Activated CD8-positive, alpha-beta memory T cell treated with anti-CD3 and anti-CD28 coated beads, Interleukin-2, amount 10 ng/mL, durations not matched to agents 7 days and 5 days (primary cell): ENCODE results near the gene MRPS24. TPM values are rescaled to one million over a fixed set of nuclear protein-coding genes. Genes with fewer than 3 reads are reported as not detected.
"Not testable (repeated sequence)": the region's sequence is repeated elsewhere in the genome, so short reads cannot be mapped to it uniquely, and the experiment has no call there.

Source experiments
- ATAC-seq: fragments of 150-1000 bp; cut with Tn5 transposase; one replicate; pipeline ENCODE4 v1.10.0; 2021; ENCODE audit warnings: moderate library complexity
- CTCF ChIA-PET: fragments of 350-600 bp; sonication (Branson Sonifier 250); formaldehyde crosslinking; loops from one replicate; lab custom pipeline; 2021; ENCODE audit warnings: antibody characterized with exemption; lab: Charles Lee
- DNase-seq: peaks from one replicate; pipeline ENCODE4 v3.0.0-alpha.2; 2020
- H3K27ac Mint-ChIP-seq: one replicate; pipeline ENCODE4 v1.8.0; 2021; ENCODE audit warnings: mild to moderate bottlenecking, mixed read lengths
- H3K27me3 Mint-ChIP-seq: one replicate; pipeline ENCODE4 v1.8.0; 2021; ENCODE audit warnings: mixed read lengths
- H3K36me3 Mint-ChIP-seq: one replicate; pipeline ENCODE4 v1.8.0; 2021; ENCODE audit warnings: mild to moderate bottlenecking, mixed read lengths
- H3K4me1 Mint-ChIP-seq: one replicate; pipeline ENCODE4 v1.8.0; 2021; ENCODE audit warnings: mixed read lengths
- H3K4me3 Mint-ChIP-seq: one replicate; pipeline ENCODE4 v1.8.0; 2021; ENCODE audit warnings: mild to moderate bottlenecking, moderate library complexity, mixed read lengths
- H3K9me3 Mint-ChIP-seq: one replicate; pipeline ENCODE4 v1.8.0; 2022; ENCODE audit warnings: low read depth, mixed read lengths
- total RNA-seq, 2 experiments: library from RNA; stranded (reverse); gene quantifications; one replicate each; pipeline ENCODE4 v1.2.3, GENCODE V29; 2021

MRPS24 gene
- total RNA-seq, 2 experiments from 2014 or later, result 75.3 to 96.2 TPM

DNA sequence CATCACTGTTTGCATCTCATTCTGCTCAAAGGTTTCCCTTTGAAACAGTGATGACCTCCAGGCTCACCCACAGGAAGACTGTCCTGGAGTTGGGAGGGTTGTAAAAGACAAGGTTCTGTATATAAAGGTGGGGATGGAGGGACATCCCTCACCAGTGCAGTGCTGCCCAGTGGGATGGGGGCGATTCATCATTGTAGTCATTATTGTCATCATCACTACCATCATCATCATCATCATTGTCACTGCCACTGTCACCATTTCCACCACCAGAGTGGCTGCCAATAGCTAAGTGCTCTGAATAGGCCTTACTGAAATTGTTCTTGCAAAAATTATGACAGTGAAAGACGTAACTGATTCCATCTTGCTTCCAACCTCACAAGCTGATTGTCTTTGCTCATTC, 24.7 kb downstream of the MRPS24 start:
- Mint-ChIP-seq H3K9me3 (no peaks in the 10 kb centered on the region), H3K36me3 (no peaks in the 10 kb centered on the region), H3K27ac (no peak overlapping the region), H3K4me3 (no peak overlapping the region), H3K27me3 (peaks cover 8% of the 10 kb centered on the region), H3K4me1 (no peaks in the 10 kb centered on the region)
- CTCF ChIA-PET, result interaction anchor here (1.0 to 2.0 kb wide), 3 partner anchors 42 to 262 kb away, joined by 3 to 4 read pairs (median 3); partner anchors contain the start of gene STK17A
- no peak for DNase-seq
- ATAC-seq, result no peak

DNA sequence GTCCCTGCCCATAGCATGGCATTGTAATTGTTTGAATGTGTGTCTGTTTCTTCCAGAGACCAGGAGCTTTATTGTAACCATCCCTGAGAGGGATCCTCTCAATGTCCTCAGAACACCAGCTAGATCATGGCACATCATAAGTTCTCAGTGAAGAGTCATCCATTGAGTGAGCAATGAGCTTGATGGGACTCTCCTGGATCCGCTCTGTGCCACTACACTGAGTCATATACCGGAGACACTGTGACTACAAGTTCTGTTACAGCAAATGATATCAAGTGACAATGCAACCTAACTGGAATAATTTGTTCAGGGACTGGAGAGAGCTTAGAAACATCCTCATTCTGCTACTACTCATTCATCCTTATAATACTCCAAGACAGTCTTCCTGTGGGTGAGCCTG, 25.1 kb downstream of the MRPS24 start:
- H3K4me1 Mint-ChIP-seq, result no peaks in the 10 kb centered on the region
- no peak for DNase-seq
- H3K9me3 Mint-ChIP-seq, result no peaks in the 10 kb centered on the region
- H3K27ac Mint-ChIP-seq, result no peak overlapping the region
- H3K27me3 Mint-ChIP-seq, result peaks cover 8% of the 10 kb centered on the region
- no peaks in the 10 kb centered on the region for H3K36me3 Mint-ChIP-seq
- H3K4me3 Mint-ChIP-seq, result no peak overlapping the region
- no peak for ATAC-seq
- CTCF ChIA-PET, result interaction anchor here (1.0 to 2.0 kb wide), 3 partner anchors 41 to 262 kb away, joined by 3 to 4 read pairs (median 3); partner anchors contain the start of gene STK17A

DNA sequence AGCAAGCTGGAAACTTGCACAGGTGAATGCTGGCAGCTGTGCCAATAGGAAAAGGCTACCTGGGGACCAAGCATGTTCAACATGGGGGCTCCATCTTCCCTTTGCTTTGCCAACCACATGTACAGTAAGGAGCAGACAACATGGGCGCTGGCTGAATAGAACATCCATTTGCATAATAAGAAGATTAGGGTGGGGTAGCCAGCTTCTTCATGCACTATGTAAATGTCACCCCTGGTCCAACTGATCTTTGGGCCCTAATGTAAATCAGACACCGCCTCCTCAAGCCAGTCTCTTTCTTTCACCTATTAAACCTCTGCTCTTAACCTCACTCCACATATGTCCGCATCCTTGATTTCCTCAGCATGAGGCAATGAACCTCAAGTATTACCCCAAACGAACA, 26.0 kb downstream of the MRPS24 start:
- H3K9me3 Mint-ChIP-seq, result no peaks in the 10 kb centered on the region
- CTCF ChIA-PET, result interaction anchor here (0.6 to 2.0 kb wide), 2 partner anchors 114 to 261 kb away, joined by 4 read pairs; partner anchors contain the start of genes COA1 and STK17A
- H3K27me3 Mint-ChIP-seq, result peaks cover 9% of the 10 kb centered on the region
- H3K4me1 Mint-ChIP-seq, result peaks cover 8% of the 10 kb centered on the region
- no peak overlapping the region for H3K4me3 Mint-ChIP-seq
- no peak for ATAC-seq
- no peak overlapping the region for H3K27ac Mint-ChIP-seq
- H3K36me3 Mint-ChIP-seq, result no peaks in the 10 kb centered on the region
- DNase-seq, result no peak

DNA sequence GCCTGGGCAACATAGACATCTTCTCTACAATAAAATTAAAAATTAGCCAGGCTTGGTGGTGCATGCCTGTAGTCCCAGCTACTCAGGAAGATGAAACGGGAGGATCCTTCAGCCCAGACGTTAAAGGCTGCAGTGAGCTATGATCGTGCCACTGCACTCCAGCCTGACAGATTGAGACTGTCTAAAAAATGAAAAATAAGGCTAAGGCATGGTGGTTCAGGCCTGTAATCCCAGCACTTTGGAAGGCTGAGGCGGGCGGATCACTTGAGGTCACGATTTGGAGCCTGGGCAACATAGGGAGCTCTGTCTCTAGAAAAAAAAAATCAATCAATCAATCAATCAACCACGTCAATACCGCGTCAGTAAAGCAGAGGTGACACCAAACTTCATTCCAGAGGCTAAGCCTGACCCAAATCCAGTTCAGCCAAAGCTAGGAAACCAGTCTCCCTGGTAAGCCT, 31.1 kb downstream of the MRPS24 start:
- DNase-seq, result no peak
- no peak overlapping the region for H3K27ac Mint-ChIP-seq
- ATAC-seq, result no peak
- peaks cover 5% of the 10 kb centered on the region for H3K36me3 Mint-ChIP-seq
- CTCF ChIA-PET, result interaction anchor here (0.6 to 7.1 kb wide), 39 partner anchors 8 to 951 kb away, joined by 3 to 140 read pairs (median 4); partner anchors contain the start of genes BLVRA, COA1, MRPL32 and MRPS24
- H3K4me3 Mint-ChIP-seq, result no peak overlapping the region
- no peaks in the 10 kb centered on the region for H3K9me3 Mint-ChIP-seq
- H3K27me3 Mint-ChIP-seq, result peaks cover 20% of the 10 kb centered on the region
- peaks cover 24% of the 10 kb centered on the region for H3K4me1 Mint-ChIP-seq

DNA sequence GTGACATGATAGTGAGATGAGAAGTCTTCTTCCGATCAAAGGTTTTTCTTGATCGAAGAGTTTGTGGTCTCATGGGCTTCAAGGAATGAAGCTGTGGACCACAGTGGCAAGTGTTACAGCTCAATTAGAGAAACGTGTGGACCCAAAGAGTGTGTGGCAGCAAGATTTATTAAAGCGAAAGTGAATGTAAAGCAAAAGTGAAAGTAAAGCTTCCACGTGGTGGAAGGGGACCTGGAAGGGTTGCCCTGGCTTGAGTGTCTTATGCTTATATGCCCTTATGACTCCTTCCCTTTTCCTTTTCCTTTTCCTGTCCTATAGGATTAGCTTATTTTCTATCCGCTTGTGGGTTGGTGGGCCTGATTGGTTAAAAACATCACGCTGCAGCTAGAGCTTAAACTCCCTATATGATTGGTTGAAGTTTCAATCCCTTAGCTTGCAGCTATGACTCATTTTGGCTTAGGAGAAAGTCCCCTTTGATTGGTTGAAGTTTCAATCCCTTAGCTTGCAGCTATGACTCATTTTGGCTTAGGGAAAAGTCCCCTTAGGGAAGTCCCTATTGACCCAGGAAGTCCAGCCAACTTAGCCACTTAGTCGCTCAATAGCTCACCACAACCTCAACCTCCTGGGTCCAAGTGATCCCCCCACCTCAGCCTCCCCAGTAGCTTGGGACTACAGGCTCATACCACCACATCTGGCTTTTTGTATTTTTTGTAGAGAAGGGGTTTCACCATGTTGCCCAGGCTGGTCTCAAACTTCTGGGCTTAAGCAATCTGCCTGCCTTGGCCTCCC, 34.7 kb downstream of the MRPS24 start:
- Mint-ChIP-seq H3K9me3 (peaks cover 7% of the 10 kb centered on the region), H3K27ac (peak overlapping the region; percentile 95), H3K36me3 (peaks cover 19% of the 10 kb centered on the region), H3K4me1 (peaks cover 28% of the 10 kb centered on the region), H3K4me3 (peak overlapping the region; percentile 78), H3K27me3 (peaks cover 13% of the 10 kb centered on the region)
- peak; percentile 76 for ATAC-seq
- CTCF ChIA-PET, result interaction anchor here (0.6 to 7.1 kb wide), 13 partner anchors 75 to 263 kb away, joined by 3 to 140 read pairs (median 4); partner anchors contain the start of genes BLVRA, COA1 and STK17A
- peak; percentile 62 for DNase-seq

DNA sequence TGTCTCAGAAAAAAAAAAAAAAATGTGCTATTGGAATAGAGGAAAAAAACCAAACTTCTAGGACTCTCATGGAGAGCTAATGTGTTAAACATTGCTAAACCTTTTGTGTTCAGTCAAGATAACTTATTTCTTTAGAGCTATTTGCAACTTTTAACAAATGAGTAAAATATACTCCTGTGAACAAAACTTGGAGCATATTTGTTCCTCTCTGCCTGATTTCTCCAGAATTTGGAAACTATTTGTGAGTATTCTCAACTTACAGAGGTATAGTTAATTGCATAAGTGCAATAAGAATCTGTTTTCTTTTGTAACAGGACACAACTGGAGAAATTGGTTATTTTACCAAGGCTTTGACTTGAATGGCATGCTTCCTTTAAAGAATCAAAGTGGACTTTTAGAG, 38.4 kb downstream of the MRPS24 start:
- ATAC-seq, CTCF ChIA-PET, H3K4me3 Mint-ChIP-seq, H3K27ac Mint-ChIP-seq, DNase-seq, H3K9me3 Mint-ChIP-seq: not testable (repeated sequence)
- H3K36me3 Mint-ChIP-seq, result peaks cover 19% of the 10 kb centered on the region
- H3K27me3 Mint-ChIP-seq, result peaks cover 31% of the 10 kb centered on the region
- H3K4me1 Mint-ChIP-seq, result peaks cover 20% of the 10 kb centered on the region

DNA sequence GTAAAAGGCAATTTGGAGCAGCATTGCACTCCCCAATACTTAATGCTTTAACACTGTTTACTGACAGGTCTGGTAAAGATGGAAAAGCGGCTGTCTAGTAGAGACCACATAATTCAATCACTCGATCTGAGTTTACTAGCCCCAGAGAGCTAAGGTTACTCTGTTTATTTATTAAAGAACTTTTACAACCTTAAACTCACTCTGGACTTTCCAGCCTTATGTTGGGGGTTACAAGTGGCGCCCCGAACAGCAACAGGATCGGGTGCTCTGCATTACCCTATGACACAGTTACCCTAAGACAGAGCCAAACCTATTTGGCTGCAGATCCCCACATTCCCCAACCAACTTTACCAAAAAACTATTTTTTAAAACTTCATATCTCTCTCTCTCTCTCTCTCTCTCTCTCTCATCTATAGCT, 43.9 kb downstream of the MRPS24 start:
- peaks cover 65% of the 10 kb centered on the region for H3K27me3 Mint-ChIP-seq
- peaks cover 3% of the 10 kb centered on the region for H3K9me3 Mint-ChIP-seq
- CTCF ChIA-PET, result interaction anchor here (2.0 to 2.8 kb wide), 2 partner anchors 12 to 243 kb away, joined by 6 to 17 read pairs; partner anchors contain the start of gene STK17A
- no peaks in the 10 kb centered on the region for H3K4me1 Mint-ChIP-seq
- H3K4me3 Mint-ChIP-seq, result no peak overlapping the region
- H3K27ac Mint-ChIP-seq, result no peak overlapping the region
- ATAC-seq (no peak), DNase-seq (no peak)
- H3K36me3 Mint-ChIP-seq, result no peaks in the 10 kb centered on the region

DNA sequence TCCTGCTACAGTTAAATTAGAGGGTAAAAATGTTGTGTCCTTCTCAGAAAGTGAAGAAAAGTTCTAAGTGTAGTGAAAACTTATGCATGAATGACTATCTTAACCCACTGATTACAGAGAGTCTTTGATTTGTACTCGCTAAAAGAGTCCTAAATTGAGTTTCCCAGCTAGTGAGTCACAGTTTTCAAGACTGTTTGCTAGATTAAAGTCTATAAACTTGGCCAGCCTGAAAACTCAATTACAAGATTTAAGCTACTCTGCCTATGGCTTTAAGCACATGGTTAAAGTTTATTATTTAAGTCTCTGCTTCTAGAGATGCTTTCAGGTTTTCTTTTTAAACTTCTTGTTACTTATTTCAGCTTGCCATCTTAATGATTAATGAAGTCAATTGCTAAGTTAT, 44.4 kb downstream of the MRPS24 start:
- Mint-ChIP-seq H3K27me3 (peaks cover 67% of the 10 kb centered on the region), H3K9me3 (peaks cover 3% of the 10 kb centered on the region), H3K36me3 (no peaks in the 10 kb centered on the region), H3K4me3 (no peak overlapping the region), H3K4me1 (no peaks in the 10 kb centered on the region), H3K27ac (no peak overlapping the region)
- ATAC-seq (no peak), DNase-seq (no peak)
- CTCF ChIA-PET, result interaction anchor here (2.0 to 2.8 kb wide), 2 partner anchors 13 to 242 kb away, joined by 6 to 17 read pairs; partner anchors contain the start of gene STK17A

DNA sequence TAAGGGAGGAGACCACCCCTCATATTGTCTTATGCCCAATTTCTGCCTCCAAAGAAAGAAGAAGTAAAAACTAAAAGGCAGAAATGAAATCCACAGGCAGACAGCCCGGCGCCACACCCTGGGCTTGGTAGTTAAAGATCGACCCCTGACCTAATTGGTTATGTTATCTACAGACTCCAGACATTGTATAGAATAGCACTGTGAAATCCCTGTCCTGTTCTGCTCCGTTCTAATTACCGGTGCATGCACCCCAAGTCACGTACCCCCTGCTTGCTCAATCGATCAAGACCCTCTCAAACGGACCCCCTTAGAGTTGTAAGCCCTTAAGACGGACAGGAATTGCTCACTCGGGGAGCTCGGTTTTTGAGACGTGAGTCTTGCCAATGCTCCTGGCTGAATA, 44.8 kb downstream of the MRPS24 start:
- H3K27ac Mint-ChIP-seq, H3K4me3 Mint-ChIP-seq, DNase-seq, H3K36me3 Mint-ChIP-seq, ATAC-seq, H3K4me1 Mint-ChIP-seq, H3K9me3 Mint-ChIP-seq: not testable (repeated sequence)
- CTCF ChIA-PET, result interaction anchor here (2.8 kb wide), 1 partner anchor 13 kb away, joined by 17 read pairs; no protein-coding TSS in a partner anchor
- H3K27me3 Mint-ChIP-seq, result peaks cover 68% of the 10 kb centered on the region

DNA sequence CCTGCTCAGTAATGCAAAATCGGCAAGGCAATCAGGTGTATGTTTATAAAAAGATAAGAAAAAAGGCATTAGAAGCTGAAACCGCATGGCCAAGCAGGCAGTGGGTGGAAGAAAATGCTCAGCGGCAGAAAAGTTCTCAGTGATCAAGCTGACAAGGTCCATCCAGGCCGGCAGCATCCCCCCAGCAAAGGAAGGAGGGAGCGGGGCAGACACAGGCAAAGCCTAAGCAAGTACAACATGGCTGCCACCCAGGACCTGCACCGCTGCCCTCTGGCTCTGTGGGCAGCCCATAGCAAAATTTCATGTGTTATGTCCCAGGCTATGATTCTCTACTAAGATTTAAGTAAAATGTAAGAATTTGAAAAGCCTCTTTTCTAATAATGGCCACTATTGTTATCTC, 45.4 kb downstream of the MRPS24 start:
- DNase-seq, result no peak
- Mint-ChIP-seq H3K4me1 (no peaks in the 10 kb centered on the region), H3K27me3 (peaks cover 67% of the 10 kb centered on the region), H3K9me3 (peaks cover 1% of the 10 kb centered on the region), H3K36me3 (no peaks in the 10 kb centered on the region), H3K27ac (no peak overlapping the region), H3K4me3 (no peak overlapping the region)
- no peak for ATAC-seq
- CTCF ChIA-PET, result no interaction called here

DNA sequence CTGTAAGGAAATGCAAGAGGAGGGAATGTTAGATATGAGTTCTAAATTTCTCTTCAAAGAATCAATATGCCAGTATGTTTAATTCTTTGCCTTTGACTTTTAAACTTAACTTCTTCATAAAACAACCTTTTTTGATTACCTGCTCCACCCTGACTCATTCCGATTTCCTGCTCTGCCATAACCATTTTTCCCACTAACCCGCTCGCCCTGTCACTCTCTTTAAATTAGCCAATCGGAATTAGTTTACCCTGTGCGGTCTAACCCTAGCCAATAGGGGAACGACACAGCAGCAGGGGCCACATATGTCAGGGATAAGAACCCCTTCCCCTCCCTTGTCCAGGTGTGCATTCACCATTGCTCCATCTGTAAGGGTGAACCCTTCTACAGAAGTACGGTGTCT, 45.9 kb downstream of the MRPS24 start:
- H3K36me3 Mint-ChIP-seq, ATAC-seq, CTCF ChIA-PET, H3K27ac Mint-ChIP-seq, H3K4me3 Mint-ChIP-seq, H3K4me1 Mint-ChIP-seq, DNase-seq, H3K9me3 Mint-ChIP-seq: not testable (repeated sequence)
- peaks cover 61% of the 10 kb centered on the region for H3K27me3 Mint-ChIP-seq
